ENCODE measurements around the gene CUBN. TPM values are rescaled to one million over a fixed set of nuclear protein-coding genes. Genes with fewer than 3 reads are reported as not detected.

CUBN gene
- total RNA-seq, 6 experiments from 2014 or later = 0.43 to 1.7 (median 1.2) TPM

GRCh38 chr10:16947069-16947468 lies 182.5 kb downstream of the CUBN start:
- Mint-ChIP-seq H3K4me3 (no peak overlapping the region), H3K27me3 (ENCODE audit: insufficient read depth) (no peaks in the 10 kb centered on the region)

GRCh38 chr10:16945593-16945992 lies 184.0 kb downstream of the CUBN start:
- peak overlapping the region; percentile 89 for H3K27ac Mint-ChIP-seq
- peak; percentile 44 for DNase-seq
- TF ChIP-seq CTCF (IDR thresholded peaks at IDR 0.05) = no peak
- peaks cover 73% of the 10 kb centered on the region for H3K4me1 Mint-ChIP-seq (ENCODE audit: low read depth)
- H3K9me3 Mint-ChIP-seq = peaks cover 4% of the 10 kb centered on the region
- H3K36me3 Mint-ChIP-seq (ENCODE audit: low read depth) = peaks cover 14% of the 10 kb centered on the region
- no peaks in the 10 kb centered on the region for H3K27me3 Mint-ChIP-seq (ENCODE audit: insufficient read depth)
- peak overlapping the region; percentile 30; the same call in 1 of the 2 replicates for H3K4me3 Mint-ChIP-seq

More at GRCh38 chr10:16947069-16947468, 182.5 kb downstream of the CUBN start:
- DNase-seq = no peak
- TF ChIP-seq CTCF (IDR thresholded peaks at IDR 0.05) = no peak
- Mint-ChIP-seq H3K4me1 (ENCODE audit: low read depth) (peaks cover 82% of the 10 kb centered on the region), H3K9me3 (no peaks in the 10 kb centered on the region), H3K27ac (no peak overlapping the region), H3K36me3 (ENCODE audit: low read depth) (peaks cover 3% of the 10 kb centered on the region)

- peaks cover 67% of the 10 kb centered on the region for H3K4me1 Mint-ChIP-seq (ENCODE audit: low read depth)
- DNase-seq = no peak
- H3K9me3 Mint-ChIP-seq = peaks cover 4% of the 10 kb centered on the region
- H3K36me3 Mint-ChIP-seq (ENCODE audit: low read depth) = peaks cover 14% of the 10 kb centered on the region
- no peak overlapping the region for H3K4me3 Mint-ChIP-seq
- no peak for TF ChIP-seq CTCF (IDR thresholded peaks at IDR 0.05)
- H3K27me3 Mint-ChIP-seq (ENCODE audit: insufficient read depth) = no peaks in the 10 kb centered on the region
- H3K27ac Mint-ChIP-seq = peak overlapping the region; percentile 89
These were observed 184.6 kb downstream of the CUBN start for GRCh38 chr10:16944986-16945385.

- Mint-ChIP-seq H3K36me3 (ENCODE audit: low read depth) (peaks cover 14% of the 10 kb centered on the region), H3K4me1 (ENCODE audit: low read depth) (peaks cover 61% of the 10 kb centered on the region), H3K4me3 (peak overlapping the region; percentile 61), H3K9me3 (peaks cover 4% of the 10 kb centered on the region), H3K27ac (peak overlapping the region; percentile 89), H3K27me3 (ENCODE audit: insufficient read depth) (no peaks in the 10 kb centered on the region)
- peak; percentile 64 for DNase-seq
- TF ChIP-seq CTCF (IDR thresholded peaks at IDR 0.05) = no peak
These were observed 185.2 kb downstream of the CUBN start for GRCh38 chr10:16944402-16944801.

- Mint-ChIP-seq H3K9me3 (peaks cover 4% of the 10 kb centered on the region), H3K36me3 (ENCODE audit: low read depth) (peaks cover 14% of the 10 kb centered on the region), H3K4me1 (ENCODE audit: low read depth) (peaks cover 56% of the 10 kb centered on the region), H3K27ac (peak overlapping the region; percentile 89), H3K4me3 (peak overlapping the region; percentile 65), H3K27me3 (ENCODE audit: insufficient read depth) (no peaks in the 10 kb centered on the region)
- TF ChIP-seq CTCF (IDR thresholded peaks at IDR 0.05) = no peak
- DNase-seq = peak; percentile 23
These were observed 186.0 kb downstream of the CUBN start for GRCh38 chr10:16943295-16944285.

Measured in HFFc6 (cell line).